GM21619 (cell line): Measurements from ENCODE around the gene RABL2B.
"Not testable (repeated sequence)": the region's sequence is repeated elsewhere in the genome, so short reads cannot be mapped to it uniquely, and the experiment has no call there.

Source experiments
- ATAC-seq: cut with Tn5 transposase; IDR thresholded peaks from one replicate; pipeline ENCODE4 v1.9.1; 2021; ENCODE audit not compliant: unreplicated experiment

RABL2B gene

DNA sequence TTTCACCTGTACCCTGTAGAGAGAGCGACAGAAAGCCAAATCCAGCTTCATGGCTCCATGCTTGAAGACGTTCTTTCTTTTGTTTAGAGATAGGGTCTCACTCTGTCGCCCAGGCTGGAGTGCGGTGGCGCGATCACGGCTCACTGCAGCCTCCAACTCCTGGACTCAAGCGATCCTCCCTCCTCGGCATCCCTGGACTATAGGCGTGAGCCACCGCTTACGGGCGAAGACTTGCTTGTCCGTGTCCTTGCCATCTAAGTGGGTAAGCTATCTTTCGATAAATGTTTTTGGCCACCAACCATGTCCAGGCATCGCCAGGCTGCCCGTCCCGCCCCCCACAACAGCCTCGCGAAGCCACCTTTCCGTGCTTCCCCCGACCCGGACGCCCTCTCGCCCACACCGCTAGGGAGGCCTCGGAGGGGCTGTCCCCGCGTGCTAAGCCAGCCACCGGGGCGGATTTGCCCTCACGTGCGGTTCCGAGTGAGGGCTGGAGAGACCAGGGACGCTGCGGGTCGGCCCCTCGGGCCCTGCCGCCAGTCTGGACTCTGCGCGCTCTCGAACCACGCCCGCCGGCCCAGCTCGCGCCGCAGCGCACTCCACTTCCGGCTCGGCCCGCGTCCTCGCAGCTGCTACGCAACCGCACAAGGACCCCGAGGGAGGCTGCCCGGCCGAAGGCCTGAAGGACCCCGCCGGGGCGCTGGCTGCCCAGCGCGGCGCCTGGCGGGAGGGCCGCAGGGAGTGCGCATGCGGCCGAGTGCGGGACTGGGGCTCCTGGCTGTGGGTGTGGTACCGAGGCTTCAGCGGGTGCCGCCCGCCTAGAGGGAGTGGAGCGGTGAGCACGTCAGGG, at the start of gene RABL2B:
Gene RABL2B (minus strand): TSS at position 604 of the 847 bp plus-strand sequence. CDS start 1,342 bp downstream, outside the sequence.
- ATAC-seq, result peak; percentile 93

- ATAC-seq, result not testable (repeated sequence)
Measured at GRCh38 chr22:50786936-50787335, 3.5 kb upstream of the RABL2B start.

GRCh38 chr22:50785289-50785688, 1.9 kb upstream of the RABL2B start:
- not testable (repeated sequence) for ATAC-seq

DNA sequence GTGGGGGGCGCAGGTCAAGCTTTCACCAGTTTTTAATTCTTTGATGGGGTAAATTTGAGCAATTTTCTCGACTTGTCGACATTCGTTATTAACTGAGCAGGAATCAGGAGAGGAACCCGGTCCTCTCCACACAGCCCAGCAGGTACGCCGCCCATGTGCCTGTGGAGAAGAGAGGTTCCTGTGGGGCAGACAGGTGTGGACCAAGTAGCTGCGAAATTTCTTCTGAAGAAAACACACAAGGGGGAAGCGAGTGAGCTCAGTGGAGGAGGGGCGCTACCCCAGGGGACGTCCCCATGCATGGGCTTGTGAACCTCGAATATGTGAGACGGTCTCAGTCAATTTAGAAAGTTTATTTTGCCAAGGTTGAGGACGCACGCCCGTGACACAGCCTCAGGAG, 442 bp upstream of the RABL2B start:
- ATAC-seq, result peak; percentile 17

DNA sequence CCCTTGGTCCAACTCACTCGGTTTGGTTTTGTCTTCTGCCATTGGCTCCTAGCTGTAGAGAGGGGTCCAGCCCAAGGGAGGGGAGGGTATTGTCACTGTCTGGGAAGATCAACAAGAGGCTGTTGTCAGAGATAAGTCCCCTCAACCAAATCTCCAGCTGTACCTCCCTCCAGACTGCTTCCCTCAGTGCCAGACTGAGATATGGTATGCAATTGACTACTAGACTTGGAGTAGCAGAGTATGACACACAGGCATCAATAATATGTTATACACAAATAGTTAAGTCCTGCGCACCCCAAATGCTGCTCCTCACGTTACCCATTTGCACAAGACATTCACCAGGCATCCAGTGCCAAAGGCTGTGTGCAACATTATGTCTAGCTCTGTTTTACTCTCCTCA, 1.2 kb downstream of the RABL2B start:
- not testable (repeated sequence) for ATAC-seq

- not testable (repeated sequence) for ATAC-seq
Measured at GRCh38 chr22:50780244-50780643, 3.2 kb downstream of the RABL2B start.

GRCh38 chr22:50777631-50778030, 5.8 kb downstream of the RABL2B start:
- not testable (repeated sequence) for ATAC-seq

GRCh38 chr22:50775132-50775531, 8.3 kb downstream of the RABL2B start:
- ATAC-seq, result not testable (repeated sequence)

GRCh38 chr22:50764288-50764687, 19.1 kb downstream of the RABL2B start:
- ATAC-seq, result not testable (repeated sequence)

GRCh38 chr22:50761829-50762228, 21.6 kb downstream of the RABL2B start:
- not testable (repeated sequence) for ATAC-seq

- not testable (repeated sequence) for ATAC-seq
Measured at GRCh38 chr22:50759597-50760341, 23.7 kb downstream of the RABL2B start.

GRCh38 chr22:50756949-50757491, 26.4 kb downstream of the RABL2B start:
- not testable (repeated sequence) for ATAC-seq

GRCh38 chr22:50756406-50756805, 27.0 kb downstream of the RABL2B start:
- not testable (repeated sequence) for ATAC-seq

- not testable (repeated sequence) for ATAC-seq
Measured at GRCh38 chr22:50755251-50755650, 28.2 kb downstream of the RABL2B start.

DNA sequence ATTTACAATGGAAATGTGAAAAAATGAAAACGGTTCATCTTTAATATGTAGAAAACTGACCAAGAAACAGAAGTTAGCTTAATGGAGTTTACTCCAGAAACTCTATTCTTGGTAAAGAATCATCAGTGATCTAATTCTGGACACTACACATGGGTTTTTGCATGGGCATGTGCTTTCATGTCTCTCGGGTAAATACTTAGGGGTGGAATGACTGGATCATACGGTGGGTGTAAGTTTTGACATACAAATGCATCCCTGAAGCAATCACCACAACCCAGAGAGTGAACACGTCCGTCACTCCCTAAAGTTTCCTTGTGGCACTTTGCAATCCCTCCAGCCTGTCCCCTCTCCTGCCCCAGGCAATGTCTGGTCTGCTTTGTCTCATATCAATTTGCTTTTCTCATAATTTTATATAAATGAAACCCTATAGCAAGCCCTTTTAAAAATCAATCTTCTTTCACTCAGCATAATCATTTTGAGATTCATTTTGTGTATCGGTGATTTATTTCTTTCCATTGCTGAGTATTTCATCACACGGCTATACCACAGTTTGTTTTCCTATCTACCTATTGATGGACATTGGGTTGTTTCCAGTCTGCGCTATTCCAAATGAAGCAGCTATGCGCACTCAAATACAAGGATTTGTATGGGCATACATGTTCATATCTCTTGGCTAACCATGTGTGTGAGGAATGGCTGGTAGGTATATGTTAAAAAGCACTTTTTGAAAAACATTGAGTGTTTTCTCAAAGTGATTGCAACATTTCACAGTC, 33.9 kb downstream of the RABL2B start:
- not testable (repeated sequence) for ATAC-seq

- ATAC-seq, result not testable (repeated sequence)
Measured at GRCh38 chr22:50748630-50749029, 34.8 kb downstream of the RABL2B start.

- ATAC-seq, result not testable (repeated sequence)
Measured at GRCh38 chr22:50747521-50747920, 35.9 kb downstream of the RABL2B start.

- ATAC-seq, result not testable (repeated sequence)
Measured at GRCh38 chr22:50744424-50744823, 39.0 kb downstream of the RABL2B start.

DNA sequence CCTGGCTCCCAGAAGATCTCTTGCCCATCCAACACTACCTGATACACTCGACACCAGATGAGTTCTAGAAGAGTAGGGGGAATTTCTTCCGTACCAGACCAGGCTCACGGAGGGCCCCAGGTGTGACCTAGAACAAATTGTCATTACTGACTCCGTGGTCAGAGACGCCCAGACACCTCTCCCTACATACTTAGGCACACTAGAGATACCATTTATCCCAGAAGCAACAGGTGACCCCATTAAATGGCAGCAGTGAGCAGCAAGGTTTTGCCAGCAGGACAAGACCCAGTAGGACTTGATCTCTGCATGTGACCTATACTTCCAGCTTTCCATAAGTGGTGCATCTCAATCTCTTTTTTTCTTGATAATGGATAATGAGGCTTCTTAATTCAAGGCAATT, 42.7 kb downstream of the RABL2B start:
- ATAC-seq, result not testable (repeated sequence)

DNA sequence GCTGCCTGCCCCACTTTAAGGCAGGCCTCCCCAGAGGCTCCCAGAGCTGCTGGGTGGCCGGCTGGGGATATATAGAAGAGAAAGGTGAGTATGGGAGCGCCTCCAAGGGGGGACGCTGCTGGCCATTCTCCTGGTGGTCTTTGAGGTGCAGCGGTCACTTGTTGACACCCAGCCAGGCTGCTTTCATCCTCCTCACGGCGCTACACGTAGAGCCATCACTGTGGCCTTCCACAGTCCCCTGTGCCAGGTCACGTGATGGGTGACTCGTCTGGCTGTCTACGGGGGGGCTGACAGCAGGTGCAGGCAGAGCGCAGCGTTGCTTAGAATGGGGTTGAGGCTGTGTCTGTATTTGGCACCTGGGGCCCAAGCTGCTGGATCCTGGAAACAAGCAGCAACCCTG, 43.5 kb downstream of the RABL2B start:
- no peak for ATAC-seq

GRCh38 chr22:50739279-50739691, 44.2 kb downstream of the RABL2B start:
- no peak for ATAC-seq
